Measurements from ENCODE around the gene CAPN9.

DNA sequence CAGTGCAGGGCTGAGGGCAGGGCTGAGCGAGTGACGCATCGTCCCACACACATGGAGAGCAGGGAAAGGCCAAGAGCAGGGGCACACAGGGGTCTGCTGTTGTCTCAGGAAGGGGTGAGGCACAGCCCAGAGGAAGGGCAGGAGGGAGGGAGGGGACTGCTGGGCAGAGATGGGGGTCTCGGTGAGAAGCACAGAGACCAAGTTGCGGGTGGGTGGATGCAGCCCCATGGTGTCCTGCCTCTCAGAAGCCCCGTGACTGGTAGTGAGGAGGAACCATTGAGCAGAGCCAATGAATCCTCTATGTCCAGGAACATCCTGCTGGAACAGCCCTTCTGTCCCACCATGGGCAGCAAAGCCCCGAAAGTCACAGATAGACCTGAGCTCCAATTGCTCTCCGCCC lies 103.4 kb downstream of the CAPN9 start:
- TF ChIP-seq POLR2AphosphoS5 (IDR thresholded peaks at IDR 0.05): no peak
- TF ChIP-seq, protein P1, sequence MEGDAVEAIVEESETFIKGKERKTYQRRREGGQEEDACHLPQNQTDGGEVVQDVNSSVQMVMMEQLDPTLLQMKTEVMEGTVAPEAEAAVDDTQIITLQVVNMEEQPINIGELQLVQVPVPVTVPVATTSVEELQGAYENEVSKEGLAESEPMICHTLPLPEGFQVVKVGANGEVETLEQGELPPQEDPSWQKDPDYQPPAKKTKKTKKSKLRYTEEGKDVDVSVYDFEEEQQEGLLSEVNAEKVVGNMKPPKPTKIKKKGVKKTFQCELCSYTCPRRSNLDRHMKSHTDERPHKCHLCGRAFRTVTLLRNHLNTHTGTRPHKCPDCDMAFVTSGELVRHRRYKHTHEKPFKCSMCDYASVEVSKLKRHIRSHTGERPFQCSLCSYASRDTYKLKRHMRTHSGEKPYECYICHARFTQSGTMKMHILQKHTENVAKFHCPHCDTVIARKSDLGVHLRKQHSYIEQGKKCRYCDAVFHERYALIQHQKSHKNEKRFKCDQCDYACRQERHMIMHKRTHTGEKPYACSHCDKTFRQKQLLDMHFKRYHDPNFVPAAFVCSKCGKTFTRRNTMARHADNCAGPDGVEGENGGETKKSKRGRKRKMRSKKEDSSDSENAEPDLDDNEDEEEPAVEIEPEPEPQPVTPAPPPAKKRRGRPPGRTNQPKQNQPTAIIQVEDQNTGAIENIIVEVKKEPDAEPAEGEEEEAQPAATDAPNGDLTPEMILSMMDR (IDR thresholded peaks at IDR 0.05): no peak

Measured in prostate gland (tissue), 2 donors.